ENCODE data around the gene PKD2.

PKD2 gene

DNA sequence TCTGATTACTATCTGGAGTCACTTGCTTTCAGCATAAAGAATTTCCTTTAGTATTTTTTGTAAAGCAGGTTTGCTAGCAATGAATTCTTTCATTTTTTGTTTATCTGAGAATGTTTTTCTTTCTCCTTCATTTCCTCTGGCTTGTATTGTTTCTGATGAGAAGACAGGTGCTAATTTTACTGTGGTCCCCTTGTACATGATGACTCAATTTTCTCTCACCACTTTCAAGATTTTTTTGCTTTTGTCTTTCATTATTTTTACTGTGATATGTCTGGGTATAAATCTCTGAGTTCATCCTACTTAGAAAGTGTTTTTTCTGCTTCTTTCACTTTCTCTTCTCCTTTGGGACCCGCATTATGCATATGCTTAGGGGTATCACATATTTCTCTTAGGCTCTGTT is 62.6 kb downstream of the PKD2 start:
- TF ChIP-seq PPARA (CRISPR knock-in tag; IDR thresholded peaks at IDR 0.05; ENCODE audit: borderline replicate concordance), result no peak
- no peak for TF ChIP-seq BACH2 (CRISPR knock-in tag; IDR thresholded peaks at IDR 0.05; ENCODE audit: borderline replicate concordance)
- TF ChIP-seq ARNTL (CRISPR knock-in tag; IDR thresholded peaks at IDR 0.05; ENCODE audit: borderline replicate concordance, low read depth), result no peak
- TF ChIP-seq, protein P1, sequence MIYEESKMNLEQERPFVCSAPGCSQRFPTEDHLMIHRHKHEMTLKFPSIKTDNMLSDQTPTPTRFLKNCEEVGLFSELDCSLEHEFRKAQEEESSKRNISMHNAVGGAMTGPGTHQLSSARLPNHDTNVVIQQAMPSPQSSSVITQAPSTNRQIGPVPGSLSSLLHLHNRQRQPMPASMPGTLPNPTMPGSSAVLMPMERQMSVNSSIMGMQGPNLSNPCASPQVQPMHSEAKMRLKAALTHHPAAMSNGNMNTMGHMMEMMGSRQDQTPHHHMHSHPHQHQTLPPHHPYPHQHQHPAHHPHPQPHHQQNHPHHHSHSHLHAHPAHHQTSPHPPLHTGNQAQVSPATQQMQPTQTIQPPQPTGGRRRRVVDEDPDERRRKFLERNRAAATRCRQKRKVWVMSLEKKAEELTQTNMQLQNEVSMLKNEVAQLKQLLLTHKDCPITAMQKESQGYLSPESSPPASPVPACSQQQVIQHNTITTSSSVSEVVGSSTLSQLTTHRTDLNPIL (CRISPR knock-in tag; IDR thresholded peaks at IDR 0.05; ENCODE audit: low read depth), result no peak
- no peak for TF ChIP-seq ZFP30 (CRISPR knock-in tag; IDR thresholded peaks at IDR 0.05)
- no peak for TF ChIP-seq ESRRG (CRISPR knock-in tag; IDR thresholded peaks at IDR 0.05)
- TF ChIP-seq SNAI2 (CRISPR knock-in tag; IDR thresholded peaks at IDR 0.05), result no peak
- no peak for TF ChIP-seq TOX (CRISPR knock-in tag; IDR thresholded peaks at IDR 0.05; ENCODE audit: borderline replicate concordance)
- TF ChIP-seq ISL1 (CRISPR knock-in tag; IDR thresholded peaks at IDR 0.05), result no peak
- no peak for TF ChIP-seq OSR1 (CRISPR knock-in tag; IDR thresholded peaks at IDR 0.05)
- TF ChIP-seq, protein P2, sequence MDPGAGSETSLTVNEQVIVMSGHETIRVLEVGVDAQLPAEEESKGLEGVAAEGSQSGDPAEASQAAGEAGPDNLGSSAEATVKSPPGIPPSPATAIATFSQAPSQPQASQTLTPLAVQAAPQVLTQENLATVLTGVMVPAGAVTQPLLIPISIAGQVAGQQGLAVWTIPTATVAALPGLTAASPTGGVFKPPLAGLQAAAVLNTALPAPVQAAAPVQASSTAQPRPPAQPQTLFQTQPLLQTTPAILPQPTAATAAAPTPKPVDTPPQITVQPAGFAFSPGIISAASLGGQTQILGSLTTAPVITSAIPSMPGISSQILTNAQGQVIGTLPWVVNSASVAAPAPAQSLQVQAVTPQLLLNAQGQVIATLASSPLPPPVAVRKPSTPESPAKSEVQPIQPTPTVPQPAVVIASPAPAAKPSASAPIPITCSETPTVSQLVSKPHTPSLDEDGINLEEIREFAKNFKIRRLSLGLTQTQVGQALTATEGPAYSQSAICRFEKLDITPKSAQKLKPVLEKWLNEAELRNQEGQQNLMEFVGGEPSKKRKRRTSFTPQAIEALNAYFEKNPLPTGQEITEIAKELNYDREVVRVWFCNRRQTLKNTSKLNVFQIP (CRISPR knock-in tag; IDR thresholded peaks at IDR 0.05; ENCODE audit: borderline replicate concordance, low read depth), result no peak
- no peak for TF ChIP-seq ZC3H10 (CRISPR knock-in tag; IDR thresholded peaks at IDR 0.05)
- no peak for TF ChIP-seq ZNF8 (CRISPR knock-in tag; IDR thresholded peaks at IDR 0.05)
- TF ChIP-seq, protein P3, sequence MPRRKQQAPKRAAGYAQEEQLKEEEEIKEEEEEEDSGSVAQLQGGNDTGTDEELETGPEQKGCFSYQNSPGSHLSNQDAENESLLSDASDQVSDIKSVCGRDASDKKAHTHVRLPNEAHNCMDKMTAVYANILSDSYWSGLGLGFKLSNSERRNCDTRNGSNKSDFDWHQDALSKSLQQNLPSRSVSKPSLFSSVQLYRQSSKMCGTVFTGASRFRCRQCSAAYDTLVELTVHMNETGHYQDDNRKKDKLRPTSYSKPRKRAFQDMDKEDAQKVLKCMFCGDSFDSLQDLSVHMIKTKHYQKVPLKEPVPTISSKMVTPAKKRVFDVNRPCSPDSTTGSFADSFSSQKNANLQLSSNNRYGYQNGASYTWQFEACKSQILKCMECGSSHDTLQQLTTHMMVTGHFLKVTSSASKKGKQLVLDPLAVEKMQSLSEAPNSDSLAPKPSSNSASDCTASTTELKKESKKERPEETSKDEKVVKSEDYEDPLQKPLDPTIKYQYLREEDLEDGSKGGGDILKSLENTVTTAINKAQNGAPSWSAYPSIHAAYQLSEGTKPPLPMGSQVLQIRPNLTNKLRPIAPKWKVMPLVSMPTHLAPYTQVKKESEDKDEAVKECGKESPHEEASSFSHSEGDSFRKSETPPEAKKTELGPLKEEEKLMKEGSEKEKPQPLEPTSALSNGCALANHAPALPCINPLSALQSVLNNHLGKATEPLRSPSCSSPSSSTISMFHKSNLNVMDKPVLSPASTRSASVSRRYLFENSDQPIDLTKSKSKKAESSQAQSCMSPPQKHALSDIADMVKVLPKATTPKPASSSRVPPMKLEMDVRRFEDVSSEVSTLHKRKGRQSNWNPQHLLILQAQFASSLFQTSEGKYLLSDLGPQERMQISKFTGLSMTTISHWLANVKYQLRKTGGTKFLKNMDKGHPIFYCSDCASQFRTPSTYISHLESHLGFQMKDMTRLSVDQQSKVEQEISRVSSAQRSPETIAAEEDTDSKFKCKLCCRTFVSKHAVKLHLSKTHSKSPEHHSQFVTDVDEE (CRISPR knock-in tag; IDR thresholded peaks at IDR 0.05), result no peak
- TF ChIP-seq, protein P4, sequence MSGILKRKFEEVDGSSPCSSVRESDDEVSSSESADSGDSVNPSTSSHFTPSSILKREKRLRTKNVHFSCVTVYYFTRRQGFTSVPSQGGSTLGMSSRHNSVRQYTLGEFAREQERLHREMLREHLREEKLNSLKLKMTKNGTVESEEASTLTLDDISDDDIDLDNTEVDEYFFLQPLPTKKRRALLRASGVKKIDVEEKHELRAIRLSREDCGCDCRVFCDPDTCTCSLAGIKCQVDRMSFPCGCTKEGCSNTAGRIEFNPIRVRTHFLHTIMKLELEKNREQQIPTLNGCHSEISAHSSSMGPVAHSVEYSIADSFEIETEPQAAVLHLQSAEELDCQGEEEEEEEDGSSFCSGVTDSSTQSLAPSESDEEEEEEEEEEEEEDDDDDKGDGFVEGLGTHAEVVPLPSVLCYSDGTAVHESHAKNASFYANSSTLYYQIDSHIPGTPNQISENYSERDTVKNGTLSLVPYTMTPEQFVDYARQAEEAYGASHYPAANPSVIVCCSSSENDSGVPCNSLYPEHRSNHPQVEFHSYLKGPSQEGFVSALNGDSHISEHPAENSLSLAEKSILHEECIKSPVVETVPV (CRISPR knock-in tag; IDR thresholded peaks at IDR 0.05), result no peak
- TF ChIP-seq CSDC2 (CRISPR knock-in tag; IDR thresholded peaks at IDR 0.05), result no peak
- TF ChIP-seq, protein P5, sequence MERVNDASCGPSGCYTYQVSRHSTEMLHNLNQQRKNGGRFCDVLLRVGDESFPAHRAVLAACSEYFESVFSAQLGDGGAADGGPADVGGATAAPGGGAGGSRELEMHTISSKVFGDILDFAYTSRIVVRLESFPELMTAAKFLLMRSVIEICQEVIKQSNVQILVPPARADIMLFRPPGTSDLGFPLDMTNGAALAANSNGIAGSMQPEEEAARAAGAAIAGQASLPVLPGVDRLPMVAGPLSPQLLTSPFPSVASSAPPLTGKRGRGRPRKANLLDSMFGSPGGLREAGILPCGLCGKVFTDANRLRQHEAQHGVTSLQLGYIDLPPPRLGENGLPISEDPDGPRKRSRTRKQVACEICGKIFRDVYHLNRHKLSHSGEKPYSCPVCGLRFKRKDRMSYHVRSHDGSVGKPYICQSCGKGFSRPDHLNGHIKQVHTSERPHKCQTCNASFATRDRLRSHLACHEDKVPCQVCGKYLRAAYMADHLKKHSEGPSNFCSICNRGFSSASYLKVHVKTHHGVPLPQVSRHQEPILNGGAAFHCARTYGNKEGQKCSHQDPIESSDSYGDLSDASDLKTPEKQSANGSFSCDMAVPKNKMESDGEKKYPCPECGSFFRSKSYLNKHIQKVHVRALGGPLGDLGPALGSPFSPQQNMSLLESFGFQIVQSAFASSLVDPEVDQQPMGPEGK (CRISPR knock-in tag; IDR thresholded peaks at IDR 0.05; ENCODE audit: borderline replicate concordance), result no peak
- no peak for TF ChIP-seq TCF4 (CRISPR knock-in tag; IDR thresholded peaks at IDR 0.05; ENCODE audit: borderline replicate concordance)
- ATAC-seq, result no peak

DNA sequence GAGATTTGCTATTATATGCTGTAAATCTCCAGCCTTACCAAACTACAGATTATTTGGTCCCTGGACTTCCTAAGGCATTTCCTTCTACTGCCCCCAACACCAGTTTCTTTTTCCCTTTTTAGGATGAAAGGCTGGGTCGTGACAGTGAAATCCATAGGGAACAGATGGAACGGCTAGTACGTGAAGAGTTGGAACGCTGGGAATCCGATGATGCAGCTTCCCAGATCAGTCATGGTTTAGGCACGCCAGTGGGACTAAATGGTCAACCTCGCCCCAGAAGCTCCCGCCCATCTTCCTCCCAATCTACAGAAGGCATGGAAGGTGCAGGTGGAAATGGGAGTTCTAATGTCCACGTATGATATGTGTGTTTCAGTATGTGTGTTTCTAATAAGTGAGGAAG is 67.9 kb downstream of the PKD2 start:
- TF ChIP-seq, protein P1 (CRISPR knock-in tag; IDR thresholded peaks at IDR 0.05; ENCODE audit: low read depth), result no peak
- TF ChIP-seq ESRRG (CRISPR knock-in tag; IDR thresholded peaks at IDR 0.05), result no peak
- ATAC-seq, result no peak

DNA sequence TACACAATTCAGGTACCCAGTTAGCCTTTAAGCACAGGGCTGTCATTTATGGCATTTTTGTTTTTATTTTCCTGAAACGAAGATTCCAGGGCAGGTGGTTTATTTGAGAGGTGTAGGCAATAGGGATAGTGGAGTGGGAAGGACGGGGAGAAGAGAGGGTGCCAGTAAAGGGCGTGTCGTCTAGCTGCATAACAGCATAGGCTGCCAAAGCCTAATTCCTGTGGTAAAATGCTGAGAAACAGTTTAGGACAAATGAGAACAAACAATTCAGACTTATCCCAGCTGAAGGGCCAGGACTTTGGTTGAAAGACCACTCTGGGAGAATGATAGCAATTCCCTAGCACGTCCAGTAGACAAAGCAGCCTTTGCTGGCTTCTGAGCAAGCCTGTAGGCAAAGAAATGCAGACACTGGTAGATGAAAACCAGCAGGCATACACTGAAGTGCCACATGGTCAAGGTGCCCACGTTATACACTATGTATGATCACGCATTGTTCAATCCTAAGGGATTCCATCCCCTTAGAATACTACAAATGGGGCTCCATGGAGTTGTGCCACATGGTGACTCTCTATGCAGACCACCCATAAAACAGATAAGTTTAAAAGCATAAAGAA is 70.6 kb downstream of the PKD2 start:
- ATAC-seq, result no peak
- TF ChIP-seq ZFP30 (CRISPR knock-in tag; IDR thresholded peaks at IDR 0.05) (no peak), CSDC2 (CRISPR knock-in tag; IDR thresholded peaks at IDR 0.05) (no peak), ZC3H10 (CRISPR knock-in tag; IDR thresholded peaks at IDR 0.05) (no peak), BACH2 (CRISPR knock-in tag; IDR thresholded peaks at IDR 0.05; ENCODE audit: borderline replicate concordance) (no peak), ZNF565 (CRISPR knock-in tag; conservative IDR thresholded peaks at IDR 0.05; ENCODE audit: low read depth) (no peak), ZFP3 (CRISPR knock-in tag; IDR thresholded peaks at IDR 0.05) (no peak), SNAI2 (CRISPR knock-in tag; IDR thresholded peaks at IDR 0.05) (no peak), TOX (CRISPR knock-in tag; IDR thresholded peaks at IDR 0.05; ENCODE audit: borderline replicate concordance) (no peak), OSR1 (CRISPR knock-in tag; IDR thresholded peaks at IDR 0.05) (no peak)
- TF ChIP-seq, protein P1 (CRISPR knock-in tag; IDR thresholded peaks at IDR 0.05; ENCODE audit: low read depth), result no peak
- TF ChIP-seq, protein P5 (CRISPR knock-in tag; IDR thresholded peaks at IDR 0.05; ENCODE audit: borderline replicate concordance), result no peak
- TF ChIP-seq, protein P2 (CRISPR knock-in tag; IDR thresholded peaks at IDR 0.05; ENCODE audit: borderline replicate concordance, low read depth), result no peak
